ENCODE data around the gene UBL4B.

Gene UBL4B

DNA sequence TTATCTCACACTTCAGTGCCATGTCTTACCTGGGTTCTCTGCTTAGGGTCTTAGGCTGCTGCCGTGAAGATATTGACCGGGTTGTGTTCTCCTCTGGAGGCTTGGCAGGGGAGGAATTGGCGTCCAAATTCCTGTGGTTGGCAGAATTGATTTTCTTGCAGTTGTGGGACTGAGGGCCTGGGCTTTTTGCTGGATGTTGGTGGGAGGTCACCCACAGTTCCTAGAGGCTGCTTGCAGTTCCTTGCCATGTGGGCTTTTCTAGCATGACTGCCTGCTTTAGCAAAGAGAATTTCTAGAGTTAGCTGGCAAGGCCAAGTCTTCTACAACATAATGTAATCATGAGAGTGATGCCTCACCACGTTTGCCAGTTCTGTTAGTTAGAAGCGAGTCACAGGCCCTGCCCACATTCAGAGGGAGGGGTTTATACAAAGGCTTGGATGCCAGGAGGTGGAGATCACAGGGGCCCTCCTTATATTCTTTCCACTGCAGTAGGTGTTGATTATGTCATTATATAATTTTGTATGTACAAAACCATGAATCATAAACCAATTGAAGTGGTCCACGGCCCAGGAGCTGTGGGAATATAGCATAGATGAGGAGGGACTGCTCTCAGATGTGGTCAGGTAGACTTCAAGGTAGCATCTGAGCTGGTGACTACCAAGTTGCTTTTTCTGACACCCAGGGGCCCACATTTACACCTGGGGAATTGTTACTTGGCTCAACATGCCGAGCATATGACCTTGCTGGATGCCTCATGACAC lies 6.6 kb downstream of the UBL4B start:
- DNase-seq: no peak

DNA sequence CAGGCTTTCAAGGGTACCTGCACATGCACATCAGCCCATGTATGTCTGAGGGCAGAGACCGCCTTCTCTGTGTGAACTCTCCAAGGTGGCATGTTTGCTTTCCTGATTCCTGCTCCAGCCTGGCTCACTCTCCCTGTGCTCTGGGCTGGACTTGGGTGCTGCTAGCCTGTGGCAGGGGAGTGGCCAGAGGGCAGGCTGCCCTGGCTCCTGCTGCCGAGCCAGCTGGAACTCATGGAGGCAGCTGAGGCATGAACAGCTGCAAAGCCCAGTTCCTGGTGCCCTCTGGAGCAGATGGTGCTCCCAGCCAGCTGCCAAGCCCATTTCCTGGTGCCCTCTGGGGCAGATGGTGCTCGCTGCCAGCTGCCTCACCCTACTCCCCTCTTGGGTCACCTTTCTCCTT lies 7.6 kb downstream of the UBL4B start:
- DNase-seq: no peak

DNA sequence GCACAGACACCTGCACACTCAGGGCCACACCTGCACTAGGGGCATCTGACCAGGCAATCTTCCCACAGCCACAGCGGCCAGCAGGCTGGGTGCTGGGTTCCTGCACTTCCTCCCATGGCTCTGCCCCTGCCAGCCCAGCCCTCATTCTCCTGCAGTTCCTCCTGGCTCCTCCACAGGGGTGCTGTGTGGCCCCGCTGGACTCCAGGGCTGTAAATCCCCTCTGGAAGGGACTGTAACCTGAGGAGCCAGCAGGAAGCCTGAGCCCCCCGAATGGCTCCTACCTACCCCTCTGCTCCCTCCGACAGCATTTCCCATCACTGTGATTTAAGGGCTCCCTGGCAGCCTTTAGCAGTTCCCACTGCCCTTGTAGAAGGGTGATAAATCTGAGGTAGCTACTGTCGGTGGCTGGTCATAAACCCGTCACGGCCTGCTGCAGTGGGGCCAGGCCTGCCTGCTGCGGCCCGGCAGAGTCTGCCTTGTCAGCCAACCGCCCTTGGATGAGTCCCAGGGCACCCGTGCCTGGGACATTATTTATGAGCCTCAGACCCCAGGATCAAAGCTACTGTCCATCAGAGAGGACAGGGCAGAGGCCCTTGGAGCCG lies 8.8 kb downstream of the UBL4B start:
- DNase-seq: no peak

DNA sequence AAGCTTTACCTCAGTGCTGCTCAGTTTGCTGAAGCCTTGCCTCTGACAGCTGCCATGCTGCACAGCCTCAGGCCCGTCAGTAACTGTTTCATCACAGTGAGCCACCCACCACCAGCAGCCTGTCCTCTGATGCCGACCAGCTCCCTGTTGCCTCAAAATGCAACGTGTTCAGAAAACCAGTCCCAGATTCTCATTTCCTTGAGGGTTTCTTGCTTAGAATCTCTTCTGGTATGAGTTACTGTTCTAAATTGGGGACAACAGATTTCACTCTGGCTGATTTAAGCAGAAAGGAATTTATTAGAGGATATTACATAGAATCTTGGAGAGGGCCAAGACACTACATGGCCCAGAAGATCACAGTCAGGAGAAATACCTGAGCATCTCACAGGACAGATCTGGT lies 11.0 kb downstream of the UBL4B start:
- no peak for DNase-seq

DNA sequence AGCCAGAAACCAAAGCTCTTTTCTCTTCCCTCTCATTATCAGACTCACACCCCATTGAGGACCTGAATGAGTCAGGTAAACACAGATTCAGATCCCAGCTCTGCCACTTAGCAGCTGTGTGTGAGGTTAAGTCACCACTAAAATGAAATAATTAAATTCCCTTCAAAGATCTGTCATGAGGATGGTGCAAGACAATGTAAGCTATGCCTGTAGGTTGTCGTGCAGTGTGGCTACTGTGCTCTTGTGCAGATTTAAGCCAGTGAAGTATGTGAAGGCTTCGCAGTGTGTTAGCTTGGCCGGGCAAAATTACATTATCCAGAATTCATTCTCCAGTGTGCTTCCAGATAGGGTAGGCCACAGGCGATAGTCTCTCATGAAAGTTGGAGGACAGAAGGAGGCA lies 13.6 kb downstream of the UBL4B start:
- no peak for DNase-seq

DNA sequence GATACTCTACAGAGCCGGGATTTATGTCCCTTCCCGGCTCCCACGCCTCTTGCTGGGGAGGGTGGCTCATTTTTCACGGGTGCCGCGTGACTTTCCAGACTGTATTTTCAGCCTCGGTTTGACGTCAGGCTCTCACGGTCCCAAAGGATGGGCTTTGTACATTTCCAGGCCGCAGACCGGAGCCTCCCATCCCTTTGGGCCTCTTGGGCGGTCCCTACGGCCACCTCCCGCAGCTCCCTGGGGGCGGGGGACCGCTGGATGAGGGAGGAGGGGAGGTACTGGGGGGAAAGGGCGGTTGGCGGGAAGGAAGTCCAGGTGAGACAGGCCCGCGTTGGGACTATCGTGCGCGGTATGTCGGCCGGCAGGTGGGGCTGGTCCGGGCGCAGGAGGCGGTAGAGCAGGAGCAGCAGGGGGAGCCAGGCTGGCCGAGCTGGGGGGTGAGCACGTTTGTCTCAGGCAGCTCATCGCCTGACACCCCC lies 17.9 kb downstream of the UBL4B start:
- peak; percentile 11 for DNase-seq

DNA sequence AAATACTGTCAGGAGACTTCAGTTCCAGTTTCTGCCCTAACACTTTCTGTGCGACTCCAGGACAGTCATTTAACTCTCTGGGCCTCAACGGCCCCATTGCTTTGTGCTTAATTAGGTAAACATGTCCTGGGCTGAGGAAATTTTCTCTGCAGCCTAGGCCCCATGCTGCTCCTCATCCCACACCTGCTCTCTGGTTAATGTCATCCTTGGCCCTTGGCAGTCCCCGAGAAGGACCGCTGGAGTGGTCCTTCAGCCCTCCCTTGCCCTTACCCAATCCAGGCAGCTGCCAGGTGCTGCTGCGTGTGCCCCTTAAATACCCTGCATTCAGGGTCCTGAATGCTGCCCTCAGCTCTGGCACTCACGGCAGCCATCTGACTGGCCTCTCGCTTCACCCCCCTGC lies 18.7 kb downstream of the UBL4B start:
- no peak for DNase-seq

DNA sequence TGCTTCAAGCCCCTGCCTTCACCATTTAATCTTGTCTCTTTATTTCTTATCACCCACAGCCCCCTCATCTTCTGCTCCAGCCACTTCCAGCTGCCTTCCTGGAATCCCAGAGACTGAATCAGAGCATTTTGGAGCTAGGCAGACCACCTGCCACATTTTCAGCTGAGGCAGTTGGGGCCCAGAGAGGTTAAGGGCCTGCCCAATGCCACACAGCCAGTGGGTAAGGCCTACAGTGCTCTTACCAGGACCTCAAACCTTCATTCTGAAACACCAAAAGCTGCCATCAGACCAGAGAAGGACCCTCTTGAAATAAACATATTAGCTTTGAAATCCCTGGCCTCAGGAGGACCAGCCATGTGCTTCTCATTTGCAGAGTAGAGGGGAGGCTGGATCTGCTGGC lies 20.4 kb downstream of the UBL4B start:
- DNase-seq: no peak

DNA sequence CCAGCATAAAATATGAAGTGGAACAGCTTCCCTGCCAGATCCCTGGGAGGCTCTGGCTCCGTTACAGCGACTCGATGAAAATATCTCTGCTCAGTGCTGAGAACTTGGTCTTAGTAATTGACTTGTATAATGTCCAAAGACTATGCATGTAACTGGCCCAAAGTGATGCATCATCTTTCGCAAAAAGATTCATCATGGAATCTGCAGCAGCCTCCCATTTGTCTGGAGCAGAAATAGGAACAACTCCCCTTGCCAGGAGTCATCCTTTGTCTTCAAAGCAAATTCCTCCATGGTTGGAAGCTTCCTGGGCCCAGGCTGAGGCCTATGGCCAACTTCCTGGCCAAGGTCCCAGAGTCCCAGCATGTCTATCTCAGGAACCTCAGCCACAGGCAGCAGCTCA lies 21.2 kb downstream of the UBL4B start:
- no peak for DNase-seq

DNA sequence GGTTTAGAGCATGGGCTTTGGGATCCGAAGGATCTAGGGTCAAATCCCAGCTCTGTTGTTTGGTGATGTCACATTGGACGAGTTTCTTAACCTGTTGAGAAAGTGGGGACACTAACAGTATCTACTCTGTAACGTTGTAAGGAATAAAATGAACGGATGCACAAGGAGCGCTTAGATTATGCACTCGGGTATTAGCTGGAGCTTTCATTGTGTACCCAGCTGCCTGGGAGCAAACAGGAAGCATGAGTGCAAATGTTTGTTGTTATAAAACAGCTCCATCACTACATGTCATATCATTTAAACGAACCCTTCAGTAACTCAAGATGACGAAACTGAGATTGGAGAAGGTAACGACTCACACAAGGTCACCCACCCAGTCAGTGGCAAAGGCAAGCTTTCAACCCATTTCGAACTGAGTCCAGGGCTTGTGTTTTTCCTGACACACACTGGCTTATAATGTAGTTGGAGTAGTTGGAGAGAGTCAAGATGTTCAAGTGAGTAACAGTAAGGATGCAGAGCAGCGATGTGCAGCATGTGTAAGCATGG lies 21.9 kb downstream of the UBL4B start:
- no peak for DNase-seq

DNA sequence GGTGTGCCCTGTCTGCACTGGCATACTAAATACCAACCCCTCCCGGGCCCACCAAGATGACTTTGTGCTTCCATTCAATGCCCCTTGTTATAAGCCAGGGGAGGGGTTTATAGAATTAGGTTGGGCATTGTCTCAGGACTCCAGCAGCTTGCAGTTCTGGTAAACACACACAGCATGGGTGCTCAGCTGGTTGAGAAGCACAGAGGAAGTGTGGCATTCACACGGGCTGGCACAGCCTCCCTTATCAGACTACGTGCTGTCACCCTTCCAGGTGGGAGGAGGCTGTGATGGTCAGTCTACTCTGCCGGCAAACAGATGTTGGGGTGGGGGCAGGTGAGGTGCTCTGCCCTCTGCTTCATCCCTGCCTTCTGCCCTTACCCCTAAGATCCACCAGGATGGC lies 23.0 kb downstream of the UBL4B start:
- peak; percentile 23 for DNase-seq

DNA sequence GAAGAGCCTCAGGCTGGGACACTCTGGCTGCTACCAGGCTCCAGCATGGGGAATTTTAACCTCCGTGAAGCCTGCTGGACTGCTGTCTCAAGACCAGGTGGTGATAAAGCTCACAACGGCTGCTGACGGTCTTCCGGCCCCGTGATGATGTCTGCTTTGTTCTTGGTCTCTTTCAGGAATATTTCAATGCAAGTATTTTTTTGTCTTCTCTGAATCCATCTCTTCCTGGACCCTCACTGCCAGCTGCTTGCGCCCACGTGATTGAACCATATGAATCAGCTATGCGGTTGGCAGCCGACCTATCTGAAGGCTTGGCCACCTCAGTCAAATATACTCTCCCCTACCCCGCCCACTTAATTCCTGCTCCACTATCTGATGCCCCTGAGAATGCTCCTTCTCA lies 23.4 kb downstream of the UBL4B start:
- DNase-seq: no peak

DNA sequence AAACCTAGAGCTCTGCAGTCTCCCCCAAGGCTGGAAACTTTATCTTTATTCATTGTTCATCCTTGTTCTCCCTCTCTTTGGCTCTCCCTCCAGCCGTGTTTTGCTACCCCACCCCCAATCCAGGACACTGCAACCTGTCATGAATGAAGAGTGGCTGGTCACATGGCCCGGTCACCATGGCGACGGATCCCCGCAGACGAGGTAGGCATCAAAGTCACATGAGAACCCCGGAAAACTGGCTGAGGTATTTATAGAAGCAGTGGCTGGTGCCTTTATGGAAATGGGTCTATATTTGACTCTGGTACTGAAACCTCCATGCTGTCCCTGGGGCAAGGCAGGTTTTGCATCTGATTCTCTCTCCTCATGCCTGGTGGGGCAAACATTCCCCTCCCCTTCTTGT lies 24.7 kb downstream of the UBL4B start:
- peak; percentile 45 for DNase-seq

DNA sequence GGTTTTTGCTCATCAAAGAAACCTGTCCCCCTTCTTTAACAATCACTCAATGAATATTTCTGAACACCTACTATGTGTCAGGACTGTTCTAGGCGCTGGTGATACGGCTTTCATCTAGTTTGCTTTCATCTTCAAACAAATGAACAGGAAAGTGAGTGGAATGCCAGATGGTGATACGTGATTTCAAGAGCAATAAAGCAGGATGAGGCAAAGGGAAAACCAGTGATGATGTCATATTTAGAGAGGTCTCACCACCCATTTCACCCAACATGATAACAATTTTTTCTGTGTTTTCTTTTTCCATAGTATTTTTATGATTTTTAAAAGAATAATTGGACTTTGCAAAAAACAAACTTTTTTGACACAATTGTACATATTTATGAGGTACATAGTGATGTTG lies 26.7 kb downstream of the UBL4B start:
- no peak for DNase-seq

DNA sequence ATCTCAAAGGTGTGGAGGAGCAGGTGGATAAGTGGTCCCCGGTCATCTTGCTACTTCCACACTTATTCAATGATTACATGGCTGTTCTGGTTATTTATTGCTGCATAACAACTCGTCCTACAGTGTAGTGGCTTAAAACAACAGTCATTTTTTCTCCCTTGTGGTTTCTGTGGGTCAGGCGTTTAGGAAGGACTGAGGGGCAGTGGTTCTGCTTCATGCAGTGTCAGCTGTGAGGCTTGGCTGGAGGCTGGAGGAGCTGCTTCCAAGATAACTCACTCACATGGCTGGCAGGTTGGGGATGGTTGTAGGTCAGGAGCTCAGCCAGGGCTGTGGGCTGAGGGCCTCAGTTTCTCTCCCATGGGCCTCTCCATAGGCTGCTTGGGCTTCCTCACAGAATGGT lies 32.1 kb downstream of the UBL4B start:
- no peak for DNase-seq

DNA sequence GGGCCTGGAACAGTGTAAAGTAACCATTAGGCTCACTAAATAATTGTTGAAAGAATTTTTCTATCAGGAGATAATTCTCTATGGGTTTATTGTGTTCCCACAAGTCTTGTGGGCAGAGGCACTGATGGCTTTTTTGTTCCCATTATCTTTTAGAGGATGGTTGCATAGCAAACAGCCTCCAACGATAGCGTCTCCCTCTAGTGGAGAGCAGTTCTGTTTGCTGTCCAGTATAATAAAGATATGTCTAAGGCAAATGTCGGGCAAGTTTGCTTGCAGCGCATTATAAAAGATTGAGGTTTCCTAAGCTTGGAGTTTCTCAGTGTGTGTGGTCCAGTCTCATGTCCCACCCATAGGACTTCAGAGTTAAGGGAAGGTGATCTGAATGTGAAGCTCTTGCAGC lies 36.7 kb downstream of the UBL4B start:
- peak; percentile 31 for DNase-seq

DNA sequence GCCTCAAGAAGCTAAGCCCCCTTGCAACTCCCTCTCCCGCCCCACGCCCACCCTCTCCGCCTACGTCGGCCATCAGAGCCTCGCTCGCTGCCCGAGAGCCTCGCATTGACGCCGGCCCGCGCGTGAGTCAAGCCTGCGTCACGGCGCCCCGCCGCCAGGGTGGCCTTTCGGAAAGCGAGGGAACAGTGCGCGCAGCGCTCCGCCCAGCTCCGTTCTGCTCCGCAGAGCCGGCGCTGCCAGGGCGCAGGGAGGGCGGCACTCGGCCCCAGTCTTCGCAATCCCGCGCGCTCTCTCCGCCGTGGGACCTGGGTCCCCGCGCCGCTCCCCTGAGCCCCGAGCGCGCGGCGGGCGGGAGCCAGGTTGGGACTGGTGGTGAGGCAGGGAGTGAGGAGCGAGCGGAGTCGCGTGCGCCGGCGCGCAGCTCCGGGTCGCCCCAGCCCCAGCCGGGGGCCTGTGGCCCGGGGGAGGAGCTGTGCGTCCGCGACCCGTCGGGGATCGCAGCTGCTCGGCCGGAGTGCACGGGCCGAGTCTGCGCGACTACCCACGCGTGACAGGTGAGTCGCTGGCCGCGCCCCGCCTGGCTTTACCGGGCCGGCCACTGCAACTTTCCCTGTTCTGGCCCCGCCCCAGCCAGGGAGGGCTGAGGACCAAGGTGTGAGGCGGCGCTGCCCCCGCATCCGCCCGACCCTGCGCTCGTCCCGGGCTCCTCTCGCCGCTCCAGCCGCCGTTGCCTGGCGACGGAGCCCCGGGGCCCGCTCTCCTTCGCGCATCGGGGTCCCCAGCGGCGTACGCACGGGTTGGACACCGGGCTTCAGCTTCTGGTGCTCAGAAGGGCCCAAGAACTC lies 38.3 kb downstream of the UBL4B start, which contains the start of gene SLC6A17:
Gene SLC6A17 (plus strand): TSS at position 165 of the 845 bp plus-strand sequence. CDS start 16,436 bp downstream, outside the sequence.
- peak; percentile 7 for DNase-seq

DNA sequence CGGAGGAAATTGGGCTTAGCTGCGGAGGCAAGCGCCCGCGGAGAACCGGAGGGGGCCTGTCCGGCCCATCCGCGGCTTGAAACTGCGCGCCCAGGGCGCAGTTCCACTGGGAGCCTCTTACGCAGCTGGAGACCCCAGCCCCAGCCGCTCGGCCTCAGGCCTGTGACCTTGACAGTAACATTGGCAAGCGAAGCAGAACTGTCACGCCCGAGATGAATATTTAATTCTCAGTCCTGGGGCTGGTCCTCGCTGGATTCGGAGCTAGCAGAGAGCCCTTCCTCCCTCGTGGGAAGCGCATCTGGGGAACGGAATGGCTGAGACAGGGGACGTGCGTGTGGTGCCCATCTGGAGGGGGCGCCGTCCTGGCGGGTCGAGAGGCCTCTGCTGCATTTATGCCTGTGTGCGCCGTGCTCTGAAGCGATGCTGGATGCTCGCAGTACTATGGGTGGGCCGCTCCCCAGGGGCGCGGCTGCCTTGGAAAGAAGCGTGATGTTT lies 39.0 kb downstream of the UBL4B start:
- DNase-seq: no peak

DNA sequence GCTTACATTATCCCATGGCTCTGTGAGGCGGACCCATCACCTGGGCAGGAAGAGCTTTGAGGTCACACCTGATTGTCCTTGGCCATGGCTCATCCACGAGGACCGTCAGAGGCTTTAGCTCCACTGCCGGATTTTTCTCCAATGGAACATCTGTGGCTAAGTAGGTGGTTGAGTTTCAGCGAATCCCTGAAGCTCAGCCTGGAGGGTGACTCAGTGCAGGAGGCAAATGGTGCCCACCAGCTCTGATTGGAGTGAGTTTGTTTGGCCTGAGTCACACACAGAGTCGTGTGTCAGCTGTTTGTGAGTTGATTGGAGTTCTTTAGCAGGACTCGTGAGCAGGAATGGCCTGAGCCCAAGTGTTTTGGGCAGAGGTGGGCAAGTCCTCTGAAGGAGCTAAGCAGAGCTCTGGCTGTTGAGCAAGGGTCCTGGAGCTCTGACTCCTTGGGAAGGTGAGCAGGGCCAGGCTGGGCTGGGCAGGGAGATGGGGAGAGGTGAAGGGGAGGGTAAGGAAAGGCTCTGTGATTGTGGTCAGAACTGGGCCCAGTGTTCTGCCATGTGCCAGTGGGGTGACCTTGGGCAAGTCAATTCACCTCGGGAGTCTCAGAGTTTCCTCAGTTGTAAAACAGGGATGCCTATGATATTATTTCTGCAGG lies 40.0 kb downstream of the UBL4B start:
- DNase-seq: no peak

DNA sequence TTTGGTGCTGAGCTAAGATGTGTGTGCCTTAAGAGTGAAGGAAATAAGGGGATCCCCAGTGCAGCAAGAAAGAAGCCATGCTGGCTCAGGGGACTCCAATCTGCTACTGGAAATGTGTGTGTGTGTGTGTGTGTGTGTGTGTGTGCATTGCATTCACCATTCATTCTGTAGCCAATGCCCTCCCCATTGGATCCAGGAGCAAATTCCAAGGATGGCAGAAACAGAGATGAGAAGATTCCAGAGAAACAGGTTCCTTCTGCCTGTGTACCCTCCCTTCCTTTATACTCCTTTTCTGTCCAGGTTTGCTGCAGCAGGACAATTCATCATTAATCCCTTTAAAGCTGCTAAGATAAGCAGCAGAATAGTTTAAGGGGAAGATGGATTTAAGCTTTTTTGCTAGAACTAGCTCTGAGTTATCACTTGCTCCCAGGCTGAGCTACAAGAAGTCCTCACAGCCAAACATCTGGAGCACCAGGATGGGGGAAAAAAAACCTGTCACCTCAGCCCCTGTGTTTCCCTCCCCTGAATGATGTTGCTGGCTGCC lies 41.2 kb downstream of the UBL4B start:
- no peak for DNase-seq

DNA sequence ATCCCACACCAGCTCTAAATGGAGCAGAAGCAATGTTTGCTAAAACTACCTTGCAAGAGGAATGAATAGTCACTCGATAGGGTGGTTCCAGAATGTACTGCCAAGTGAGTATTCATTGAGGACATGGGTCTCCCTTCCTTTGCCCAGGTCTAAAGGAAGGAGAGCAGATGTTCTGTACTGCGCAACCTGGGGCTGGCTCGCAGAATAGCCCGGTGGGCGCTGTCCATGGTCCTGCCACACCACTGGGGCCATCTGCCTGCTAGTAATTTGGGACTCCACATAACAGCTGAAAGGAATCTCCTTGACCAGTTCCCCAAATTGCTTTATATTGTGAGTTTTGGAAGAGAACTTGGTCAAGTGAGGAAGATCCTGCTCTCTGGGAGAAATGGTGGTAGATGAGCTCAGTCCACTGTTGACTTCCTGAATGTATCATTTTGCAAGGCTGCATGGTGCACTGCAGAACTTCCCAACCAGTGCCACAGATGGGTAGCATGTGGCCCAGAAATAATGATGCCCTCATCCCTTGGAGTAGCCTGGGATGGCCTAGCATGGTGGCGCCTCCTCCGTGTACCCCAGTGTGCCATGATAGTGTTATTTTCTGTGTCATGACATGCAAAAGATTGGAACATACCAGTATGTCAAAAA lies 43.8 kb downstream of the UBL4B start:
- peak; percentile 56 for DNase-seq

DNA sequence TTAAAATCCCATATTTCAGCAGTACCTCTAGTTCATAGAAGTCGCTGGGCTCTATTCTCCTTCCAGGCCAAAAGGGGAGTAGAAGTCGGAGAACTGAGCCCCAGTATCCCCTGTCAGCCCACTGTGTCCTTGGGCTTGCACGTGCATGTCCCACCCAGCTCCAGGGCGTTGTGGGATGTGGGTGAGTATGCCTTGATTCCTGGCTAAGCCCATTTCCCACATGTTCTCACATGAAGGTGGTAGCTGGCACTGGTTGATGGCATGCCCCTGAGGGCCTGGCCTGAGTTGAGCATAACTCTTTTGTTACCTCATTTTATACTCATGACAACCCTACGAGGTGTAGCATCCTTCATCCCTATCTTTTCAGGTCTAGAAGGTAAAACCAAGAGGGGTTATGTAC lies 46.0 kb downstream of the UBL4B start:
- no peak for DNase-seq
